ENCODE data around the gene CAST. TPM values are rescaled to one million over a fixed set of nuclear protein-coding genes. Genes with fewer than 3 reads are reported as not detected.

The CAST gene
- polyA plus RNA-seq, 2 of the 4 experiments (the other 2 are of a cell fraction), result 163 to 257 TPM

DNA sequence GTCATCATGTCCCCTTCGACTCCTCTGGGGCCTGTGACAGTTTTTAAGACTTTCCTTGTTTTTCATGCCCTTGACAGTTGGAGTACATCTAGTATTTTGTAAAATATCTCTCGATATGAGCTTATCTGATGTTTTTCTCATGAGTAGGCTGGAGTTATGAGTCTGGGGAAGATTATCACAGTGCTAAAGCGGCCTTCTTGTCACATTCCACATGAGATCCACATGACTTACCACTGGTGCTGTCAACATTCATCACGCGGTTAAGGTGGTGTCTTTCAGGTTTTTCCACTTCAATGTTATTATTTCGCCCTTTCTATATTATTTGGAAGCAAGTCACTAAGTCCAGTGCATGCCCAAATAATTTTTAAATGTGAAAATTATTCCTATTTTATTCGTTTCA, 17.1 kb upstream of the CAST start:
- H3K4me2 ChIP-seq, result no peak overlapping the region
- ATAC-seq (no peak), FAIRE-seq (no peak), DNase-seq (ENCODE audit: low read depth in 1 of 2, low spot score in 1 of 2) (no peak)
- 79% methylated on average over 7 of the region's 7 CpGs for WGBS (ENCODE audit: missing lambda C conversion rate)
- no peak overlapping the region for H3K27ac ChIP-seq
- CTCF ChIA-PET, result interaction anchor here (1.2 kb wide), 1 partner anchor 9 kb away, joined by 3 read pairs; no protein-coding TSS in a partner anchor
- no peak overlapping the region for H3K4me3 ChIP-seq
- peaks cover 53% of the 10 kb centered on the region for H3K4me1 ChIP-seq
- POLR2A ChIA-PET, result no interaction called here
- H3K9me3 ChIP-seq, result no peaks in the 10 kb centered on the region
- TF ChIP-seq JUNB (IDR thresholded peaks at IDR 0.05), result no peak
- TF ChIP-seq, protein P1, sequence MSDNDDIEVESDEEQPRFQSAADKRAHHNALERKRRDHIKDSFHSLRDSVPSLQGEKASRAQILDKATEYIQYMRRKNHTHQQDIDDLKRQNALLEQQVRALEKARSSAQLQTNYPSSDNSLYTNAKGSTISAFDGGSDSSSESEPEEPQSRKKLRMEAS (IDR thresholded peaks at IDR 0.05), result no peak
- no peak for TF ChIP-seq MAFK (IDR thresholded peaks at IDR 0.05; ENCODE audit: partially characterized antibody)
- no peak for TF ChIP-seq CEBPB (IDR thresholded peaks at IDR 0.05)
- no peak for TF ChIP-seq SMC3 (IDR thresholded peaks at IDR 0.05)
- TF ChIP-seq SREBF2 (IDR thresholded peaks at IDR 0.05), result no peak
- no peak for TF ChIP-seq RAD21 (conservative IDR thresholded peaks at IDR 0.05 in 1 of 2, IDR thresholded peaks at IDR 0.05 in 1 of 2)
- TF ChIP-seq RARB (CRISPR knock-in tag; IDR thresholded peaks at IDR 0.05), result no peak

DNA sequence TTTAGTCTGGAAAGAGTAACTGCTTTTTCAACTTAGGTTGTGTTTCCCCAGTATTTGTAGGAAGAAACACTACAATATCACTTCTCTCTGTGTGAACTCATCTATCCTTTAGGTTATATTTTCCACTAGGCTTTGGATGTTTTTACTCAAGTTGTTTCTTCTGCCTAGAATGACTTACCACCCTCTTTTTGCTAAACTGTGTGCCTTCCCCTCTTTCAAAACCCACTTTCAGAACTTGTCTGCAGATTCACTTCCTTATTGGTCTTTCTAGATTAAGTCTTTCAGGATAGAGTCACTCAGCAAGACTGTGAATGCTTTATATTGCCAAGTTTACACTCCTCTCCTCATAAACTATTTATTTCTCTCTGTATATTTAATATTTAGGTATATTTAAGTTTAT, 14.2 kb upstream of the CAST start:
- ATAC-seq, result no peak
- Histone ChIP-seq H3K9me3 (no peaks in the 10 kb centered on the region), H3K27ac (0 out of 6 replicates have a peak overlapping the region, but pooled peaks of 1 of the 2 experiments have one; percentile 21), H3K4me3 (no peak overlapping the region), H3K4me2 (peak overlapping the region; percentile 14; the same call in 1 of the 3 replicates), H3K4me1 (peaks cover 37% of the 10 kb centered on the region)
- FAIRE-seq, result no peak
- ChIA-PET POLR2A (interaction anchor here (1.6 kb wide), 1 partner anchor 14 kb away, joined by 8 read pairs; the partner anchor contains the start of gene CAST), CTCF (interaction anchor here (1.5 to 2.0 kb wide), 2 partner anchors 10 to 34 kb away, joined by 3 to 6 read pairs; no protein-coding TSS in a partner anchor)
- no peak for DNase-seq (ENCODE audit: low read depth in 1 of 2, low spot score in 1 of 2)
- TF ChIP-seq CHD4 (IDR thresholded peaks at IDR 0.05; ENCODE audit: borderline replicate concordance), result no peak
- no peak for TF ChIP-seq ZSCAN20 (CRISPR knock-in tag; IDR thresholded peaks at IDR 0.05)
- TF ChIP-seq TFCP2L1 (CRISPR knock-in tag; IDR thresholded peaks at IDR 0.05), result no peak
- TF ChIP-seq BHLHE40 (IDR thresholded peaks at IDR 0.05; ENCODE audit: low read depth, low read length), result no peak
- no peak for TF ChIP-seq EHMT2 (IDR thresholded peaks at IDR 0.05; ENCODE audit: low read depth)

GRCh38 chr5:96648593-96648992, 13.6 kb upstream of the CAST start:
- ChIA-PET POLR2A (interaction anchor here (1.6 kb wide), 1 partner anchor 14 kb away, joined by 8 read pairs; the partner anchor contains the start of gene CAST), CTCF (interaction anchor here (1.5 to 2.0 kb wide), 2 partner anchors 10 to 34 kb away, joined by 3 to 6 read pairs; no protein-coding TSS in a partner anchor)
- Histone ChIP-seq H3K4me2 (peak overlapping the region; percentile 14; the same call in 2 of the 3 replicates), H3K4me3 (no peak overlapping the region), H3K4me1 (peaks cover 41% of the 10 kb centered on the region), H3K27ac (peak overlapping the region in 1 of 2 experiments; percentile 53; a peak in 3 of 6 replicates), H3K9me3 (no peaks in the 10 kb centered on the region)
- ATAC-seq, result 0 out of 6 replicates have a peak, but pooled peaks of 1 of the 2 experiments have one; percentile 11
- no peak for DNase-seq (ENCODE audit: low read depth in 1 of 2, low spot score in 1 of 2)
- no peak for FAIRE-seq
- WGBS (ENCODE audit: missing lambda C conversion rate), result 49% methylated on average over 4 of the region's 4 CpGs
- TF ChIP-seq SREBF2 (IDR thresholded peaks at IDR 0.05), result no peak

DNA sequence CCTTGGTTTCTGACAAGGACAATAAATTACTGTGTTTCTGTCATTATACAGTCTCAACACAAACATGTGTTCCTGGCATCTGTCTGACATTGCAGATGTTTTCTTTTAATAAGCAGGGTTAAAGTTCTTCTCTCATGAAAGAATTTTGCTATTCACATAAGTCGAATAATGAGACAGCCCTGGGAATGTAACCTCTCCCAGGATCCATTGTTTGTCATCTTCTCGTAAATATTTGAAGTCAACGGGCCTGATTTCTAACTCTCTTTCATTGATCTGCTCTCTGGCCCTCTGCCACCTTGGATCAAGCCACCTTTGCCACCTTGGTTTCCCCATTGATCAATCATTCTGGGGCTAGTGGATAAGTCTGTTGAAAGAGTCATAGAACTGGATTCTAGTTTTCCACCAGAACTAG, 12.9 kb upstream of the CAST start:
- peak overlapping the region in 1 of 2 experiments; percentile 42; a peak in 2 of 6 replicates for H3K27ac ChIP-seq
- FAIRE-seq, result no peak
- CTCF ChIA-PET, result interaction anchor here (1.5 to 2.0 kb wide), 3 partner anchors 9 to 35 kb away, joined by 3 to 6 read pairs (median 3); no protein-coding TSS in a partner anchor
- POLR2A ChIA-PET, result interaction anchor here (1.6 kb wide), 1 partner anchor 13 kb away, joined by 8 read pairs; the partner anchor contains the start of gene CAST
- H3K4me1 ChIP-seq, result peaks cover 41% of the 10 kb centered on the region
- H3K9me3 ChIP-seq, result no peaks in the 10 kb centered on the region
- no peak for DNase-seq (ENCODE audit: low read depth in 1 of 2, low spot score in 1 of 2)
- H3K4me3 ChIP-seq, result no peak overlapping the region
- WGBS (ENCODE audit: missing lambda C conversion rate), result 23% methylated on average over 3 of the region's 3 CpGs
- no peak for ATAC-seq
- no peak for TF ChIP-seq SMC3 (IDR thresholded peaks at IDR 0.05)
- TF ChIP-seq, protein P2, sequence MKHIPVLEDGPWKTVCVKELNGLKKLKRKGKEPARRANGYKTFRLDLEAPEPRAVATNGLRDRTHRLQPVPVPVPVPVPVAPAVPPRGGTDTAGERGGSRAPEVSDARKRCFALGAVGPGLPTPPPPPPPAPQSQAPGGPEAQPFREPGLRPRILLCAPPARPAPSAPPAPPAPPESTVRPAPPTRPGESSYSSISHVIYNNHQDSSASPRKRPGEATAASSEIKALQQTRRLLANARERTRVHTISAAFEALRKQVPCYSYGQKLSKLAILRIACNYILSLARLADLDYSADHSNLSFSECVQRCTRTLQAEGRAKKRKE (CRISPR knock-in tag; IDR thresholded peaks at IDR 0.05; ENCODE audit: low read depth), result no peak
- TF ChIP-seq ELK1 (IDR thresholded peaks at IDR 0.05; ENCODE audit: low read depth, low read length), result no peak
- no peak for TF ChIP-seq E2F6 (IDR thresholded peaks at IDR 0.05; ENCODE audit: borderline replicate concordance, low read depth)
- no peak for TF ChIP-seq HOXB5 (CRISPR knock-in tag; IDR thresholded peaks at IDR 0.05)
- no peak for TF ChIP-seq HDAC2 (IDR thresholded peaks at IDR 0.05)
- no peak for TF ChIP-seq ZFP36 (IDR thresholded peaks at IDR 0.05; ENCODE audit: borderline replicate concordance, partially characterized antibody)
- no peak for TF ChIP-seq BHLHE40 (IDR thresholded peaks at IDR 0.05; ENCODE audit: low read depth, low read length)
- no peak for TF ChIP-seq FOSL2 (IDR thresholded peaks at IDR 0.05)
- TF ChIP-seq FOSL2 (CRISPR knock-in tag; IDR thresholded peaks at IDR 0.05), result no peak
- TF ChIP-seq, protein P3, sequence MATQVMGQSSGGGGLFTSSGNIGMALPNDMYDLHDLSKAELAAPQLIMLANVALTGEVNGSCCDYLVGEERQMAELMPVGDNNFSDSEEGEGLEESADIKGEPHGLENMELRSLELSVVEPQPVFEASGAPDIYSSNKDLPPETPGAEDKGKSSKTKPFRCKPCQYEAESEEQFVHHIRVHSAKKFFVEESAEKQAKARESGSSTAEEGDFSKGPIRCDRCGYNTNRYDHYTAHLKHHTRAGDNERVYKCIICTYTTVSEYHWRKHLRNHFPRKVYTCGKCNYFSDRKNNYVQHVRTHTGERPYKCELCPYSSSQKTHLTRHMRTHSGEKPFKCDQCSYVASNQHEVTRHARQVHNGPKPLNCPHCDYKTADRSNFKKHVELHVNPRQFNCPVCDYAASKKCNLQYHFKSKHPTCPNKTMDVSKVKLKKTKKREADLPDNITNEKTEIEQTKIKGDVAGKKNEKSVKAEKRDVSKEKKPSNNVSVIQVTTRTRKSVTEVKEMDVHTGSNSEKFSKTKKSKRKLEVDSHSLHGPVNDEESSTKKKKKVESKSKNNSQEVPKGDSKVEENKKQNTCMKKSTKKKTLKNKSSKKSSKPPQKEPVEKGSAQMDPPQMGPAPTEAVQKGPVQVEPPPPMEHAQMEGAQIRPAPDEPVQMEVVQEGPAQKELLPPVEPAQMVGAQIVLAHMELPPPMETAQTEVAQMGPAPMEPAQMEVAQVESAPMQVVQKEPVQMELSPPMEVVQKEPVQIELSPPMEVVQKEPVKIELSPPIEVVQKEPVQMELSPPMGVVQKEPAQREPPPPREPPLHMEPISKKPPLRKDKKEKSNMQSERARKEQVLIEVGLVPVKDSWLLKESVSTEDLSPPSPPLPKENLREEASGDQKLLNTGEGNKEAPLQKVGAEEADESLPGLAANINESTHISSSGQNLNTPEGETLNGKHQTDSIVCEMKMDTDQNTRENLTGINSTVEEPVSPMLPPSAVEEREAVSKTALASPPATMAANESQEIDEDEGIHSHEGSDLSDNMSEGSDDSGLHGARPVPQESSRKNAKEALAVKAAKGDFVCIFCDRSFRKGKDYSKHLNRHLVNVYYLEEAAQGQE (IDR thresholded peaks at IDR 0.05), result no peak
- TF ChIP-seq, protein P4, sequence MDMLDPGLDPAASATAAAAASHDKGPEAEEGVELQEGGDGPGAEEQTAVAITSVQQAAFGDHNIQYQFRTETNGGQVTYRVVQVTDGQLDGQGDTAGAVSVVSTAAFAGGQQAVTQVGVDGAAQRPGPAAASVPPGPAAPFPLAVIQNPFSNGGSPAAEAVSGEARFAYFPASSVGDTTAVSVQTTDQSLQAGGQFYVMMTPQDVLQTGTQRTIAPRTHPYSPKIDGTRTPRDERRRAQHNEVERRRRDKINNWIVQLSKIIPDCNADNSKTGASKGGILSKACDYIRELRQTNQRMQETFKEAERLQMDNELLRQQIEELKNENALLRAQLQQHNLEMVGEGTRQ (IDR thresholded peaks at IDR 0.05), result no peak
- H3K4me2 ChIP-seq, result peak overlapping the region; percentile 14; the same call in 2 of the 3 replicates
